IMR-90 (cell line): ENCODE results near the gene KLF9.

Experiments used
- BHLHE40 ChIP-seq: fragments of 150-350 bp; IDR thresholded peaks from 2 replicates; pipeline ENCODE4 v1.6.1; 2016; ENCODE audit warnings: mild to moderate bottlenecking, low read depth, low read length
- CTCF ChIP-seq: conservative IDR thresholded peaks from 2 replicates; pipeline ENCODE4 v1.5.1; 2012; ENCODE audit warnings: mild to moderate bottlenecking, low read depth, low read length, improper control_type of control experiment
- FOS ChIP-seq: fragments of 150-350 bp; IDR thresholded peaks from 2 replicates; pipeline ENCODE4 v1.6.1; 2016; ENCODE audit warnings: low read depth, low read length
- MAFK ChIP-seq: IDR thresholded peaks from 2 replicates; pipeline ENCODE4 v1.6.1; 2012; ENCODE audit warnings: low read depth, low read length, improper control_type of control experiment
- MXI1 ChIP-seq: IDR thresholded peaks from 2 replicates; pipeline ENCODE4 v1.6.1; 2012; ENCODE audit warnings: low read depth, mild to moderate bottlenecking, low read length, moderate library complexity, borderline replicate concordance
- POLR2A ChIP-seq: IDR thresholded peaks from 2 replicates; pipeline ENCODE4 v1.6.1; 2012; ENCODE audit warnings: mild to moderate bottlenecking, low read depth, low read length
- RAD21 ChIP-seq: IDR thresholded peaks from 2 replicates; pipeline ENCODE4 v1.6.1; 2012; ENCODE audit warnings: low read length, improper control_type of control experiment
- RFX5 ChIP-seq: IDR thresholded peaks from 2 replicates; pipeline ENCODE4 v1.8.0; 2012; ENCODE audit warnings: low read depth, mild to moderate bottlenecking, low read length, moderate library complexity
- SMC3 ChIP-seq: fragments of 150-350 bp; IDR thresholded peaks from 2 replicates; pipeline ENCODE4 v1.6.1; 2016; ENCODE audit warnings: low read depth, mild to moderate bottlenecking, antibody characterized with exemption, low read length, moderate library complexity
- USF2 ChIP-seq: fragments of 150-350 bp; IDR thresholded peaks from 2 replicates; pipeline ENCODE4 v1.6.1; 2017; ENCODE audit warnings: mild to moderate bottlenecking, antibody characterized with exemption, low read length, low read depth

- TF ChIP-seq CTCF (no peak), POLR2A (no peak), MXI1 (peak; percentile 34; the same call in 1 of the 2 replicates), SMC3 (0 out of 2 replicates have a peak, but pooled peaks have one; percentile 1), MAFK (no peak), RAD21 (no peak; the same call in 1 of the 2 replicates), USF2 (no peak), RFX5 (no peak), FOS (no peak), BHLHE40 (peak; percentile 40; the same call in 1 of the 2 replicates)
Measured at GRCh38 chr9:70413464-70413798, 1.0 kb downstream of the KLF9 start.
